HG03108 (cell line): ENCODE measurements around the gene PRSS57.
"Not testable (repeated sequence)": the region's sequence is repeated elsewhere in the genome, so short reads cannot be mapped to it uniquely, and the experiment has no call there.

Source experiments
- ATAC-seq: cut with Tn5 transposase; IDR thresholded peaks from one replicate; pipeline ENCODE4 v1.9.1; 2021; ENCODE audit warnings: moderate library complexity; ENCODE audit not compliant: unreplicated experiment

Gene PRSS57

DNA sequence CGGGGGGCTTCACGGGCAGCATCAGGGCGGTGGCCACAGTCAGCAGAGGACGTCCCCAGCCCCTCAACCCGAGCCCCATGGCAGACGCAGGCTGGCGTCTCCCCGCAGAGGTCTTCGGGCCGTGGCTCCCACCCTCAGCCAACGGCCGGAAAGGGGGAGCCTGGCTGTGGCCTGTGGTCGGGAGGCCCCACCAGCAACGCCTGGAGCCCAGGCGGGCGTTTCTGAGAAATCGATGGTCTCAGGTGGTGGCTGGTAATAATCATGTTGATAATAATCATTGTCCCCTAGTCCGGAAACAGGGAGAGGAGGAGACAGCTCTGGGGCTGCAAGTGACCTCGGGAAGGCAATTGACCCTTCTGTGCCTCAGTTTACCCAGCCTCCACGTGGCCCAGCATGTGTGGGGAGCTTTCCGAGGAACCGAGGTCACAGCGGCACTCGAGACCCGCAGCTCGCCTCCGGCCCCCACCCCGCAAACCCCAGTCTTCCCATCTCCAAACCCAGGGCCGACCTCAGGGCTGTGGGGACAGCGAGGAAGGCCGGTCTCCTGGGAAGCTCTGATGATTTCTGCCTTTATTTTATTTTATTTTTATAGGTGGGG is at the start of gene PRSS57:
PRSS57 (minus strand) TSS at position 101 of the 598 bp plus-strand sequence; CDS start at position 79, 22 bp downstream.
- no peak for ATAC-seq

DNA sequence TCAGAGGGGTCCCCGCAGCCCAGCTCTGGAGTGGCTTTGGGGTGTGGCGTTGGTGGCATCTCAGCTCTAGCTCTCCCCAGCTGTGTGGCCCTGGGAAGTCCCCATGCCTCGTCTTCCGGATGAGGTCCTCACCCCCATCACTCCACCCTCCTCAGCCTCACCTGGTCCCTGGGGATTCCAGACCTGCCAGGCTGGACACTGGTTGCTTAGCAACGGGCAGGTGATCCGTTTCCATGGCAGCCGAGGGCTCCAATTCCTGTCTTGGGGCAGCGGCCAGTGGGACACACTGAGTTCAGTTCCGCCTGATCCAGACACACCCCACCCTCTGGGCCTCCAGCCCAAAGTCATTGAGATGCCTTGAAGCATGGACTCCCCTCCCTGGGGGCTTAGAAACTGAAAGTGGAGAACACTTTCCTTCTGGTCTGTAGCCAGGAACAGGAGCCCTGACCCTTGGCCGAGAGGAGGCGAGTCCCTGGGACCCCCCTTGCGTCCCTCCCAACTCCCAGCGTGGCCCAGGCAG is 48.0 kb upstream of the PRSS57 start:
- ATAC-seq = no peak

DNA sequence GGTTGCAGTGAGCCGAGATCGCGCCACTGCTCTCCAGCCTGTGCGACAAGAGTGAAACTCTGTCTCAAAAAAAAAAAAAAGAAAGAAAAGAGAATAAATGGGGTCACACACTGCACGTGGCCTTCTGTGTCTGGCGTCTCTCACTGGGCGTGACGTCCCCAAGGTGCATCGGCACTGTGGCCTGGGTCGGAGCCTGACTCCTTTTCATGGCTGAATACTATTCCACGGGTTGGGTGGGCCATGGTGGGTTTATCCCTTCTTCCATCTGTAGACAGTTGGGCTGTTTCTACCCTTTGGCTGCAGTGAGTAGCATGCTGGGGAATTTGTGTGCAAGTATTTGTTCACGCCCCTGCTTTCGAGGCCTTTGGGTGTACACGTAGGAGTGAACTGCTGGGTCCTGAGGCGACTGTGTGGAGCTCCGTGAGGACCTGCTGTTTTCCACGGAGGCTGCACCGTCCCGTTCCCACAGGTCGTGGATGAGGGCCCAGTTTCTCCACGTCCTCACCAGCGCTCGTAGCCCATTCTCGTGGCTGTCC is 47.4 kb upstream of the PRSS57 start:
- no peak for ATAC-seq

DNA sequence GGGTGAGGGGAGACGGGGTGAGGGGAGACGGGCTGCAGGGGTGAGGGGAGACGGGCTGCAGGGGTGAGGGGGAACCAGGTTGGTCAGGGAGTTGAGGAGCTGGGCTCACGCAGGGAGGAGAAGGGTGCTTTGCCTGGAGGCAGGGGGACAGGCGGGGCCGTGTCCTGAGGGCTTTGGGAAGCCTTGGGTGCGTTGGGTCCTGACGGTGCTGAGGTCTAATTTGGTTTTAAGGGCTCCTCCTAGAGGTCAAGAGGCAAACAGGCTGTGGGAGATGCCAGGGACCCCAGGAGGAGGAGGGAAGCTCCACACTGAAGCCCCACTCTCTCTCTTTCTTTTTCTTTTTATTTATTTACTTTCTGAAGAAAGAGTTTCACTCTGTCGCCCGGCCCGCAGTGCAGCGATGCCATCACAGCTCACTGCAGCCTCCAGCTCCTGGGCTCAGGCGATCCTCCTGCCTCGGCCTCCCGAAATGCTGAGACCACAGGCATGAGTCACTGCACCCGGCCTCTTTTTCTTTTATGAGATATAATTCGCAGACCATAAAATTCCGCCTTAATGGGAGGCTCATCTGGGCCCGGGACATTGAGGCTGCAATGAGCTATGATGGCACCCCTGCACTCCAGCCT is 46.4 kb upstream of the PRSS57 start:
- no peak for ATAC-seq

DNA sequence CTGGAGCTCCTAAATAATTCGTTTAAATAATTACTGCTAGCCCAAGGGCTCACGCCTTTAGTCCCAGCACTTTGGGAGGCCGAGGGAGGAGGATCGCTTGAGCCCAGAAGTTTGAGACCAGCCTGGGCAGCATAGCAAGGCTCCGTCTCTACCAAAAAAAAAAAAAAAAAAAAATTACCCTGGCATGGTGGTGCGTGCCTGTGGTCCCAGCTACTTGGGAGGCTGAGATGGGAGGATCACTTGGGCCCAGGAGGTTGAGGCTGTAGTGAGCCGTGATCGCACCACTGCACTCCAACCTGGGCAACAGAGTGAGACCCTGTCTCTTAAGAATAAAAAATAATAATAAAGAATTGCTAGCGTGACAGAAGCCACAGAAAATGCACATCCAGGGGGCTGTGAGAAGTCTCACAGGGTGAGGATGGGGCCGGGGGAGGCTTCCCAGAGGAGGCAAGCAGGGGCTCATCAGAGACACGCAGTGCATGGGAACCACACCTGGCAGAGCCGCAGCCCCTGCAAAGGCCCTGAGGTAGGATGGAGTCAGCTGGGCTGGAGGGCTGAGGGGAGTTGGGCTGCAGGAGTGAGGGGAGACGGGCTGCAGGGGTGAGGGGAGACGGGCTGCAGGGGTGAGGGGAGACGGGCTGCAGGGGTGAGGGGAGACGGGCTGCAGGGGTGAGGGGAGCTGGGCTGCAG is 45.7 kb upstream of the PRSS57 start:
- ATAC-seq = not testable (repeated sequence)

DNA sequence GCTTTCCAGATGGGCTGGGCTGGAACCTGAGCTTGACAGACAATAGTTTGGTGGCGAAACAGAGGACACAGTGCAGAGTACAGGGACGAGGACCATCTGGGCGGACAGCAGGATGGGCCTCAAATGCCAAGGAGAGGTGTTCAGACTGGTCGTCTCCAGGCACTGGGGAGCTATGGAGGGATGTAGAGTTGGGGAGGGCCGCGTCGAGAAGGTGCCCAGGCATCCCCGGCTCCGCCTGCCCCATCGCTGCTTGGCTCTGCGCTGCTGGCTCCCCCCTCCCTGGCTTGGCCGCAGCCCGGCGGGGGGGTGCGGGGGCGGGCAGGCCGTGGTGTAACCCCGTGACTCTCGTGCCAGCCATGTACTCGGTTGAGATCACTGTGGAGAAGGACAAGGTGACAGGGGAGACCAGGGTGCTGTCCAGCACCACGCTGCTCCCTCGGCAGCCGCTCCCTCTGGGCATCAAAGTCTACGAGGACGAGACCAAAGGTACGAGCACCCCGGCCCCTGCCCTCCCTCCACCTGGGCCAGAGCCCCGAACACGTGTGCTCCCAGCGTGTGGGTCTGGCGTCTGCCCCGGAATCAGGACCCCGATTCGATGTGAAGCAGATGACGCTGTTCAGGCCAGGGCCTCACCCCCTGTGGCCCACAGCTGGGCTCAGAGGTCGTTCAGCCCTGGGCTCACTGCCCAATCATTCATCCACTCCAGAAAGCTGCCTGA is 44.9 kb upstream of the PRSS57 start:
- no peak for ATAC-seq

DNA sequence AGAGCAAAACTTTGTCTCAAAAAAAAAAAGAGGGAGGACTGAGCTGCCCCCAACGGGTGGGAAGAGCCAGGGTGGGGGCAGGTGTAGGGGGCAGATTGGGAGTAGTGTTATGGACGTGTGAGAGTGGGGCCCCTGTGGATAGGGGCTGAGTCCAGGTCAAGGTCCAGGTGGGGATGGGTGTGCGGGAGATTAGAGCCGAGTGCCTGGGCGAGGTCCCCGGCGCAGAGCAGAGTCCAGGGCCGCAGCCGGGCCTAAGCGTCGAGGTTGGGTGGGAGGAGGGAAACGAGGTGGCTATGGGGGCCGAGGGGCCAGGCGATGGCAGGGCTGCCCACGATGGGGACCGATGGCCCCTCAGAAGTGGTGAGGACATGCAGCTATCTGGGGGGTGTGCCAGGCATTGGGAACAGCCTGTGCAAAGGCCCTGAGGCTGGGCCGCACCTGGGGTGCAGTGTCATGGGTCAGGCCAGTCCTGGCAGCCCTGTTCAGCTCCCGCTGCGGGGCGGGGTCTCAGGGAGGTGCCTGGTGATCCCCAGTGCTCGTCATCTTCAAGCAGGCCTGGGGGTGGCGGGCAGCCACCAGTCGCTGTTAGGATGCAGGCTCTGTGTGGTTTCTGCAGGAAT is 43.4 kb upstream of the PRSS57 start:
- no peak for ATAC-seq

DNA sequence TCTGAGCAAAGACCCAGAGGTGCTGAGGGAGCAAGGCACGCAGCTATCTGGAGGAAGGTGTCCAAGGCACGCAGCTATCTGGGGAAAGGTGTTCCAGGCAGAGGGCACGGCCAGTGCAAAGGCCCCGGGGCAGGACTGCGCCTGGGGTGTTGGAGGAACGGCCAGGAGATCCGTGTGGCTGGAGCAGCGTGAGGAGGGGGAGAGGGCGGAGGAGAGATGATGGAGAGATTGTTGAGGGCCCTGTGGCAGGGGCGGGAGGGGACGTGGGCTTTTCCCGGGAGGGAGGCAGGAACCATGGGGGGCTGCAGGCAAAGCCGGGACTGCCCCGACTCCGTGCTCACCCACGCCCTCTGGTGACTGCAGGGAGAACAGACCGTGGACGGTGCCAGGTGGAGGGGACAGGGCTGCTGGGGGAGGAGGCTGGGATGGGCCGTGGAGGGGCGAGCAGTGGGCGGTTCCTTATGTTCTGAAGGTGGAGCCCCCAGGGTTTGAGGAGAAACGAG is 42.4 kb upstream of the PRSS57 start:
- ATAC-seq = no peak

DNA sequence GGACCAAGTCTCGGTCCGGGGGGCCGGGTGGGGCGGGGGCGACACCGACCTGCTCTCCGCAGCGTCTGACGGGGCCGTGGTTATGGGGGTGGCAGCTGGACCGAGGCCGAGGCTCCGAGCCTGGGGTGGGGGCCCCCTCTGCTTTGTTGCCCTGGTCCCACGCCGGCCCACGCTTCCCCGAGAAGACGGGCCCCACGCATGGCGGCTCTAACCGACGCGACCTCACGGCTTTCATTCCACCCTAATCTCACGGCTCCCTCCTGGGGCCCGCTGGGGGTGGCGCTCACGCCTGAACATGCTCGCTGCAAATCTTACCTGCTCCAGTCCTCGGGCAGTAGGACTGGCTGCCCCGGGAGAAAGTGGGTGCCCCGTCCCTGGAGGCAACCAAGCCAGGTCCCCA is 40.9 kb upstream of the PRSS57 start:
- no peak for ATAC-seq

DNA sequence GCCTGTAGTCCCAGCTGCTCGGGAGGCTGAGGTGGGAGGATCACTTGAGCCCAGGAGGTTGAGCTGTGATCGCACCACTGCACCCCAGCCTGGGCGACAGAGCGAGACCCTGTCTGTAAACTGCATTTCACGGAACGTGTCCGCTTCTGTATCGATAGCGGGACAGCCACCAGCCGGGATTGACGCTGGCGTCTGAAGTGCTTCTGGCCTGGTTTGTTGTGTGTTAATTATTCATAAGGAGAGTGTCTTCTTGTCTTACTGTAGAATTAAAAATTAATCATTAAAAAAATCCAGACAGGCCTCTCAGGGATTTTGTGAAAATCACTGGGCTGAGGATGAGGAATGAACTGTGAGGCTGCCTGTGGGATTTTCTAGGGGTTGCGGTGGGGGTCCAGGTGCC is 39.5 kb upstream of the PRSS57 start:
- ATAC-seq = no peak

DNA sequence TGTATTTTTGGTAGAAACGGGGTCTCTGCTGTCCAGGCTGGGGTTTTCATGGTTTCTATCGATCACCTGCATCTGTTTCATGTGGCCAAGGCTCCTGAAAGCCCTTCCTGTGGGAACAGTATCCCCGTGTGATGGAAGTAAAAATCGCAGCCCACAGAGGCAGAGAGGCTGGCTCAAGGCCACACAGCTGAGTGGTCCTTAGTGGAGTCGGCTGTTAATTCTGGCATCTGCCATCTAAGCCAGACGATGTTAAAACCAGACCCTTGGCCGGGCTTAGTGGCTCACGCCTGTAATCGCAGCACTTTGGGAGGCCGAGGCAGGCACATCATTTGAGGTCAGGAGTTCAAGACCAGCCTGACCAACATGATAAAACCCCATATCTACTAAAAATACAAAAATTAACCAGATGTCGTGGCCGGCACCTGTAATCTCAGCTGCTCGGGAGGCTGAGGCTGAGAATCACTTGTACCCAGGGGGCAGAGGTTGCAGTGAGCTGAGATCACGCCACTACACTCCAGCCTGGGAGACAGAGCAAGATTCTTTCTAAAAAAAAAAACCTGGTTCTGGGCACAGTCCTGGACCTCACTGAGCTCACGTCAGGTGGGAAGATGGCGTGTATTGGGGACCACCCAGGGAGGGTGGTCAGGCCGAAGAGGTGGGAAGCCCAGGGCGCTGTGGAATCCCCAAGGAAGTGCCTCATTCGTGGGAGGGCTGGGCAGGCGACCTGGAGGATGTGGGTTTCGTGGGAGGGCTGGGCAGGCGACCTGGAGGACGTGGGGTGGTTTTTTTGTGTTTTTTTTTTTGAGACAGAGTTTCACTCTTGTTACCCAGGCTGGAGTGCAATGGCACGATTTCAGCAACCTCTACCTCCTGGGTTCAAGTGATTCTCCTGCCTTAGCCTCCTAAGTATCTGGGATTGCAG is 37.2 kb upstream of the PRSS57 start:
- ATAC-seq = no peak

DNA sequence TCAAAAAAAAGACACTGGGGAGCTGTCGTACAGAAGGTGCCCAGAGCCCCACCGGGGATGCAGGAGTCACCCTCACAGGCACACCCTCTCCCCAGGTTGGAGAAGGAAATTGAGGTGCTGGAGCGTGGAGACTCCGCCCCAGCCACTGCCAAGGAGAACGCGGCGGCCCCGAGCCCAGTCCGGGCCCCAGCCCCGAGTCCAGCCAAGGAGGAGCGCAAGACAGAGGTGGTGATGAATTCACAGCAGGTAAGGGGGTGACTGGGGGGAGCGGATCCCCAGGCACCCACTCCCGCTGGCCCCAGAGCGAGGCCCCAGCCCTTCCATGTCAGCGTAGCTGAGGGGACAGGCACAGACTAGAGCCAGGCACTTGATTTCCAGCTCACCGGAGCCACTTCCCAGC is 35.7 kb upstream of the PRSS57 start:
- no peak for ATAC-seq

DNA sequence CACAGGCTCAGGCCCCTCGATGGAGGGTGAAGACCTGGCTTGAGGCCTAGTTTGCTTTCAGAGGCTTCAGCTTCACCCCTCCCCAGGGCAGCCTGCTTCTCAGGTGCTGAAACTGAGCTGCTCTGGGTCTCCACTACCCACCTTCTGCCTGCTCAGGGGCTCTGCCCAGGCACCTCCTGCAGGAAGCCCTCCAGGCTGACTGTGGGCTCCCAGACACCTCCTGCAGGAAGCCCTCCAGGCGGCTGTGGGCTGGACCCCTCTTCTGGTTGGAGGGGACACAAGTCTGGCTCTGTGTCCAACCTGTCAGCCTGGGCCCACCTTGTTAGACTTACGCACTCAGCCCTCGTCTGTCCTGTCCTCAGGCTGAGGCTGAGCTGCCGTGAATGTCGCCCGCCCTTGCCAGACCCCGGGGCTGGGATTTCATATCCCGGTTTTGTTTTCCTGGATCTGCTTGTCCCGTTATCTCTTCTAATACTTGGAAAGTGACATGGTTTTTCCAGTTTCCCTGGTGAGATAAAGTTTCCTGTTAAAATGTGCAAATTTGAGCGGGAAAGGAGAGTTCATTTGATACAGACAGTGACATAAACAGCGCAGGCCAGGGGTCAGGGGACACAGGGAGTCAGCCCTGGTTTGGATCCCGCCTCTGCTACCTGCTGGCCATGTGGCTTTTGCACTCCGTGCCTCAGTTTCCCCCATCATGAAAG is 34.9 kb upstream of the PRSS57 start:
- no peak for ATAC-seq

DNA sequence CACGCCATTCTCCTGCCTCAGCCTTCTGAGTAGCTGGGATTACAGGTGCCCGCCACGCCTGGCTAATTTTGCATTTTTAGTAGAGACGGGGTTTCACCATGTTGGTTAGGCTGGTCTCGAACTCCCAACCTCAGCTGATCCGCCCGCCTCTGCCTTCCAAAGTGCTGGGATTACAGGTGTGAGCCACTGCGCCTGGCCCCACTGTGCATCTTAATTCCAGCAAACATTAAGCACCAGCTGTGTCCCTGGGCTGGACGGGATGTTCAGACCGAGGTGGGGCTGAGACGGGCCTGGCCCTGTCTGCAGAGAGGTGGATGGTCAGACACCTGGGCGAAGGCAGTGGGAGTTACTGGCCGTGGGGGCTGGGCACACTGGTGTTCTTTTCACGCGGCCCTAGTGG is 34.3 kb upstream of the PRSS57 start:
- not testable (repeated sequence) for ATAC-seq

DNA sequence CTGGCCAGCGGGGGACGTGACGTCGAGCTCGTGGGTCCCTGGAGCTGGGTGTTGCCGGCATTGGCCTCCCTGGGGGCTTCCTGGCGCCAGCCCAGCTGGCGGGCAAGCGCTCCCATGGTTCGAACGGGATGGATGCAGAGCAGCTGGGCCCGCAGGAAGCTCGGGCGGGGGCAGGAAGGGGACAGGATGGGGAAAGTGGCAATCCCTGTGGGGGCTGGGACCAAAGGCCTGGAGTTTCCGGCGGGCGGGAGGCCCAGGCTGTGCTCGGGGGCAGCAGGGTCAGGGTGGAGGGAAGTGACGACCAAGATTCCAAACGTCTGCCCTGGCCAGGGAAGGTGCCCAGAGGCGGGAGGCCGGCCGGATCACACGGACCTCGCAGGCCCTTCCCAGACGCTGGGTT is 32.8 kb upstream of the PRSS57 start:
- no peak for ATAC-seq

DNA sequence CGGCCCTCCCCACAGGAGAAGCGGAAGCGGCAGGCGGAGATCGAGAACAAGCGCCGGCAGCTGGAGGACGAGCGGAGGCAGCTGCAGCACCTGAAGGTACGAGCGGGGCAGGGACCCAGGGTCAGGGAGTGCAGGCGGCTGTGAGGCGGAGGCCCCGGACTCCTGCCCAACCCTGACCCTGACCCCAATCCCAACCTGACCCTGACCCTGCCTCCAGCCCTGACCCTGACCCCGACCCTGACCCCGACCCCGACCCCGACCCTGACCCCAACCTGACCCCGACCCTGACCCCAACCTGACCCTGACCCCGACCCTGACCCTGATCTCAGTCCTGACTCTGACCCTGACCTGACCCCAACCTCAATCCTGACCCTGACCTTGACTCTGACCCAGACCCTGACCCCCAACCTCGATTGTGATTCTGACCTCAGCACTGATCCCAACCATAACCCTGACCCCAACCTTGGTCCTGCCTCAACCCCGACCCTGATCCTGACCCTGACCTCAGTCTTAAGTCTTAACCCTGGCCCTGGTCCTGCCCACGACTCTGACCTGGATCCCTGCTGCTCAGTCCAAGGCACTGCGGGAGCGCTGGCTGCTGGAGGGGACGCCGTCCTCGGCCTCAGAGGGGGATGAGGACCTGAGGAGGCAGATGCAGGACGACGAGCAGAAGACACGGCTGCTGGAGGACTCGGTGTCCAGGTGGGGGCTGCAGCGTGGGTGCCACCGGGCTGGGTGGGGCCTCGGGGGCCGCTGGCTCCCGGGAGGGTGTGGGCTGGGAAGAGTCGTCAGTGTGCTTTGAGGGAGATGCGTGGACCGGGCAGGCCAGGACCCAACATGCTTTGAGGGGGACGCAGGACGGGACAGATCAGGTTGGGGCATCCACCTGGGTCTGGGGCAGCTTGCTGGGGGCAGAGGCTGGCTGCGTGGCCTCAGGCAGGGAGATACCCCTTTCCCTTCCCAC is 32.0 kb upstream of the PRSS57 start:
- no peak for ATAC-seq

DNA sequence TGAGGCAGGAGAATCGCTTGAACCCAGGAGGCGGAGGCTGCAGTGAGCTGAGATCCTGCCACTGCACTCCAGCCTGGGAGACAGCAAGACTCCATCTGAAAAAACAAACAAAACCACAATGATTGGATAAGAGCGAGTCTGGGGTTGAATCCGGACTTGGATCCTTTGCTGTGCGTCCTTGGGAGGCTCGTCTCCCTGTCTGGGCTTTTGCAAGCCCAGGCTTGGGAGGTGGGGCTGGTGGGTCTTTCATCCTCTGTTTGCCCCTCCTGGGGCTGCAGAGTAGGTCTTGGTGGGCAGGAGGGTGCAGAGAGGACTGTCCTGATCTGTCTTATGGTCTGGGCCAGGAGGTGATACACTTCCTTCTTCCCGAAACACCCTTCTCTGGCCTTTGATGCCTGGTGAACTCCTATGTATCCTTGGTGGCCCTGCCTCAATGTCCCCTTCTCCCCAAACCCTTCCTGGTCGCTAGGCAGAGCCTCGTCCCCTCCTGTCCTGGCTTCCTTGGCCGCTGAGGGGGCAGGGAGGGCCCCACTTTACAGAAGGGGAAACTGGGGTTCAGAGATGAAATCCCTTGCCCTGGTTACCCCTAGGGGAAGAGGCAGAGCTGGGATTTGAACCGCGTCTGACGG is 30.3 kb upstream of the PRSS57 start:
- ATAC-seq = no peak
